Spleen (tissue), 11 donors: ENCODE results near the gene KCNAB1. TPM values are rescaled to one million over a fixed set of nuclear protein-coding genes. Genes with fewer than 3 reads are reported as not detected.

Experiments
- DNase-seq: peaks from one replicate; pipeline ENCODE4 v3.0.0-alpha.2; 2020
- H3K27ac ChIP-seq, 8 donors: fragments of 200-600 bp; sonication (generic) in 7 of 8; 1 replicate in 4 of 8; 2 replicates in 4 of 8; pipeline versions ENCODE4 v1.5.0 to v1.8.0; 2016 to 2021; ENCODE audit warnings: inconsistent platforms in 4 of 8, mild to moderate bottlenecking in 4 of 8, moderate library complexity in 1 of 8
- H3K27me3 ChIP-seq, 7 donors: fragments of 200-600 bp; sonication (generic) in 6 of 7; replicated peaks in 1 of 7; 1 replicate in 4 of 7; 2 replicates in 3 of 7; pipeline versions ENCODE4 v1.5.0 to v1.8.0; 2016 to 2021; ENCODE audit warnings: inconsistent platforms in 3 of 7, mild to moderate bottlenecking in 1 of 7
- H3K36me3 ChIP-seq, 6 donors: fragments of 200-600 bp; sonication (generic) in 5 of 6; 1 replicate in 4 of 6; 2 replicates in 2 of 6; pipeline versions ENCODE4 v1.5.0 to v1.8.0; 2016 to 2021; ENCODE audit warnings: inconsistent platforms in 2 of 6
- H3K4me1 ChIP-seq, 6 donors: fragments of 200-600 bp; sonication (generic) in 5 of 6; 1 replicate in 3 of 6; 2 replicates in 3 of 6; pipeline versions ENCODE4 v1.5.0 to v1.8.0; 2016 to 2021; ENCODE audit warnings: inconsistent platforms in 3 of 6
- H3K4me3 ChIP-seq, 8 donors: fragments of 200-600 bp; sonication (generic) in 7 of 8; 1 replicate in 4 of 8; 2 replicates in 4 of 8; pipeline versions ENCODE4 v1.5.0 to v1.8.0; 2016 to 2021; ENCODE audit warnings: inconsistent platforms in 4 of 8, mild to moderate bottlenecking in 4 of 8, moderate library complexity in 2 of 8
- H3K9me3 ChIP-seq, 8 donors: fragments of 200-600 bp; sonication (generic) in 7 of 8; 1 replicate in 4 of 8; 2 replicates in 4 of 8; pipeline versions ENCODE4 v1.5.0 to v1.8.0; 2016 to 2021; ENCODE audit warnings: inconsistent platforms in 4 of 8
- CTCF ChIP-seq, 11 experiments: fragments of 200-600 bp in 7 of 11; fragments of 450-650 bp in 4 of 11; sonication (generic) in 4 of 11; IDR thresholded peaks in 8 of 11; conservative IDR thresholded peaks in 3 of 11; 1 replicate in 7 of 11; 2 replicates in 4 of 11; pipeline versions ENCODE4 v1.4.0 to v1.8.0; 2016 to 2021; ENCODE audit warnings: antibody characterized with exemption in 11 of 11, inconsistent platforms in 4 of 11, mild to moderate bottlenecking in 1 of 11
- POLR2A ChIP-seq, 3 donors: fragments of 450-650 bp; IDR thresholded peaks; one replicate each; pipeline ENCODE4 v1.5.1; 2017; ENCODE audit warnings: antibody characterized with exemption in 3 of 3, mild to moderate bottlenecking in 1 of 3
- POLR2AphosphoS5 ChIP-seq, 3 donors: sonication (generic); formaldehyde crosslinking; IDR thresholded peaks; one replicate each; pipeline ENCODE4 v1.5.1; 2017; ENCODE audit warnings: antibody characterized with exemption in 3 of 3
- WGBS, 5 donors: extraction: QIAGEN DNeasy Blood & Tissue Kit in 3 of 5; methylation state at CpG; one replicate each; pipeline versions ENCODE4 v1.1.5 to v1.1.7; 2013 to 2018; 5-methylcytosine and 5-hydroxymethylcytosine counted together
- intact Hi-C: fragments of 100-400 bp; cut with DNase I; formaldehyde crosslinking; loops from one replicate; pipeline ENCODE4 v1.15.0; 2023; ENCODE audit warnings: low total_unique reads
- polyA plus RNA-seq, 3 donors: library from polyadenylated mRNA; stranded (reverse); fragments of 200-250 nt; gene quantifications; one replicate each; pipeline ENCODE4 v1.2.1, GENCODE V29; 2013
- total RNA-seq, 7 donors: library from RNA; depleted of rRNA in 3 of 7; stranded (reverse); fragments of >200 nt in 3 of 7; fragmentation: NEBNext Ultra II Directional in 4 of 7; extraction: Animal tissue kit (Norgen Biotek cat#: 25700) in 4 of 7; gene quantifications; one replicate each; pipeline versions ENCODE4 v1.1.0 to v1.2.1, GENCODE V29; 2016 to 2021
- donor health status: healthy with polysubstance abuse.
- donor health status: DM: no; HTN: no; CAD: no; lungs with moderate emphysema.
- donor health status: DM: no; HTN: no; CAD: no.
- donor health status: Bipolar disorder and iron deficiency.
- donor health status: healthy.
- donor health status: DM: no; HTN: no; CAD: no.
- donor health status: DM: yes; HTN: yes; CAD: no.

Gene KCNAB1
- total and polyA plus RNA-seq, 10 donors = 0.59 to 10.5 (median 6.3) TPM

GRCh38 chr3:156379327-156379726 is 258.9 kb downstream of the KCNAB1 start:
- intact Hi-C loops = no loop called here
- Histone ChIP-seq H3K4me3 (no peak overlapping the region), H3K27me3 (no peaks in the 10 kb centered on the region), H3K4me1 (no peaks in the 10 kb centered on the region), H3K27ac (no peak overlapping the region), H3K9me3 (no peaks in the 10 kb centered on the region), H3K36me3 (no peaks in the 10 kb centered on the region)
- TF ChIP-seq POLR2A (IDR thresholded peaks at IDR 0.05) (no peak), POLR2AphosphoS5 (IDR thresholded peaks at IDR 0.05) (no peak), CTCF (IDR thresholded peaks at IDR 0.05 in 8 of 11, conservative IDR thresholded peaks at IDR 0.05 in 3 of 11) (no peak)
- no peak for DNase-seq
- 81 to 93% (median 85%) methylated on average over 1 of the region's 1 CpG for WGBS, 5 donors

- Histone ChIP-seq H3K36me3 (no peaks in the 10 kb centered on the region), H3K4me3 (no peak overlapping the region), H3K27ac (no peak overlapping the region), H3K4me1 (no peaks in the 10 kb centered on the region), H3K27me3 (no peaks in the 10 kb centered on the region), H3K9me3 (no peaks in the 10 kb centered on the region)
- WGBS, 5 donors = 0 to 92% (median 85%) methylated on average over 1 of the region's 1 CpG
- TF ChIP-seq POLR2A (IDR thresholded peaks at IDR 0.05) (no peak), POLR2AphosphoS5 (IDR thresholded peaks at IDR 0.05) (no peak), CTCF (IDR thresholded peaks at IDR 0.05 in 8 of 11, conservative IDR thresholded peaks at IDR 0.05 in 3 of 11) (no peak)
- intact Hi-C loops = no loop called here
- DNase-seq = no peak
Measured at GRCh38 chr3:156381253-156381652, 260.9 kb downstream of the KCNAB1 start.

- no peak overlapping the region for H3K27ac ChIP-seq
- TF ChIP-seq POLR2A (IDR thresholded peaks at IDR 0.05) (no peak), CTCF (IDR thresholded peaks at IDR 0.05 in 8 of 11, conservative IDR thresholded peaks at IDR 0.05 in 3 of 11) (peak in 9 of 11 experiments; percentile 19 to 71 (median 57))
- no peaks in the 10 kb centered on the region for H3K9me3 ChIP-seq
- intact Hi-C loops = no loop called here
- H3K4me1 ChIP-seq = no peaks in the 10 kb centered on the region
- H3K27me3 ChIP-seq = no peaks in the 10 kb centered on the region
- WGBS, 5 donors = 86 to 95% (median 92%) methylated on average over 9 of the region's 9 CpGs
- H3K36me3 ChIP-seq = no peaks in the 10 kb centered on the region
- no peak for DNase-seq
- no peak overlapping the region for H3K4me3 ChIP-seq
Measured at GRCh38 chr3:156382458-156383346, 262.3 kb downstream of the KCNAB1 start.

GRCh38 chr3:156383441-156384025 is 263.2 kb downstream of the KCNAB1 start:
- Histone ChIP-seq H3K27me3 (no peaks in the 10 kb centered on the region), H3K9me3 (no peaks in the 10 kb centered on the region), H3K4me1 (no peaks in the 10 kb centered on the region), H3K27ac (no peak overlapping the region), H3K36me3 (no peaks in the 10 kb centered on the region), H3K4me3 (no peak overlapping the region)
- 84 to 92% (median 89%) methylated on average over 6 of the region's 6 CpGs for WGBS, 5 donors
- no peak for DNase-seq
- intact Hi-C loops = no loop called here
- TF ChIP-seq POLR2A (IDR thresholded peaks at IDR 0.05) (no peak), CTCF (IDR thresholded peaks at IDR 0.05 in 8 of 11, conservative IDR thresholded peaks at IDR 0.05 in 3 of 11) (no peak), POLR2AphosphoS5 (IDR thresholded peaks at IDR 0.05) (no peak)
